Nucleus accumbens (tissue), 56 donors: ENCODE results near the gene ADAP2.
"Not testable (repeated sequence)": the region's sequence is repeated elsewhere in the genome, so short reads cannot be mapped to it uniquely, and the experiment has no call there.

Source experiments
- DNase-seq, 56 donors: peaks; one replicate each; lab custom pipeline; 2025; lab: John Stamatoyannopoulos, UW

Gene ADAP2

GRCh38 chr17:30929081-30929633 lies 7.4 kb downstream of the ADAP2 start:
- DNase-seq = no peak

GRCh38 chr17:30929861-30930260 lies 8.1 kb downstream of the ADAP2 start:
- not testable (repeated sequence) for DNase-seq

DNA sequence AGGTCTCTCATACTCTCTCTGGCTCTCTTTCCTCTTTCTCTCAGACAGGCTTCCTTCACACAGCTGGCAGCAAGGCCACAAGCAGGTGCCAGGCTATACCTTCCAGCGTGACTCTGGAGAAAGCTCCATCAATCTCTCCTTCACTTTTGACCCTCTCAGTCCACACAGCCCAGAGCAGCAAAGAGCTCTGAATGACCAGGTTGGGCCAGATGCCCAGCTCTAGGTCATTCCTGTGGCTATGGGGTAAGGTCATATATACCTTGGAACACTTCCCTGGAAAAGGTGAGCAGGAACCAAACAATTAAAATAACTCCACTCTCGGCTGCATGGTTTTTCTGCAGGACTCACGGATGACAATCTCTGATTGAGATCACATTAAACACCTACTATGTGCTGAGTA lies 8.8 kb downstream of the ADAP2 start:
- DNase-seq = no peak

- not testable (repeated sequence) for DNase-seq
Observed at GRCh38 chr17:30931582-30931981, 9.8 kb downstream of the ADAP2 start.

GRCh38 chr17:30933966-30934365 lies 12.2 kb downstream of the ADAP2 start:
- DNase-seq = no peak

- no peak for DNase-seq
Observed at GRCh38 chr17:30939051-30939689, 17.4 kb downstream of the ADAP2 start.

DNA sequence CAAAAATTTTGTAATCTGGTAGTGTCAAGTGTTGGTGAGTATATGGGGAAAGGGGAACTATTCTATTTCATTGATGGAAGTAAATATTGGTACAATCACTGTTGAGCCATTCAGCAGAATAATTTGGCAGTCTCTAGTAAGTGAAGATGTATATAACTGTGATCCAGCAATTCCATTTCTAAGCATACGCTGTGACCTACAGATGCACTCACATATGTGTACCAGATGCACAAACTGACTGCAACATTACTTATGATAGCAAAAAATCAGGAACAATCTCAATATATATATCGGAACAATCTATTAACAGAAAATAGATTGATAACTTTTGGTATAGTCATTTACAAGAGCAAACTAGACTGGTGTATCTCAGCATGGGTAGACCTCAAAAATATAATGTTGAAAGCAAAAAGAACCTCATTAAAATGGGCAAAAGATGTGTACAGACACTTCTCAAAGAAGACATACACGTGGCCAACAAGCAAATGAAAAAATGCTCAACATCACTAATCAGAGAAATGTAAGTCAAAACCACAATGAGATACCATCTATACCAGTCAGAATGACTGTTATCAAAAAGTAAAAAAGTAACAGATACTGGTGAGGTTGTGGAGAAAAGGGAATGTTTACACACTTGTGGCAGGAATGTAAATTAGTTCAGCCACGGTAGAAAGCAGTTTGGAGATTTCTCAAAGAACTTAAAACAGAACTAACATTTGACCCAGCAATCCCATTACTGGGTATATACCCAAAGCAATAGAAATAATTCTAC lies 20.7 kb downstream of the ADAP2 start:
- no peak for DNase-seq

DNA sequence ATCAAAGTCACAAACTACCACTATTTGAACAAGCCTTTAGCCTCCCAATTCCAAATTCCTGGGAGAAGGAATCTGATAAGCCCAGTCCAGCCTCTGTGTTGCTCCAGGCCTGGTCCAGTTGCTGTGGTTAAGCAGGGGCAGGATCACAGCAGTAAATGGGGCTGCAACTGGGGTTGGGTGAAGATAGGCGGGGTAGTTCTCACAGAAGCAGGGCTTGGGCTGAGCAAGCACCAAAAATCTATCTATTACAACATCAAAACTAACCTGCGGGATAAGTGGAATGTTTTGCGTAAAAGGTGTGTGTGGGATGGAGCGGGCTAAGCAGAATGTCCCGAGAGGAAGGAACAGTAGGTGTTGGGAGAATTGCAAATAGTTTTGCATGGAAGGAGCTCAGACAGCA lies 26.1 kb downstream of the ADAP2 start:
- DNase-seq = no peak

DNA sequence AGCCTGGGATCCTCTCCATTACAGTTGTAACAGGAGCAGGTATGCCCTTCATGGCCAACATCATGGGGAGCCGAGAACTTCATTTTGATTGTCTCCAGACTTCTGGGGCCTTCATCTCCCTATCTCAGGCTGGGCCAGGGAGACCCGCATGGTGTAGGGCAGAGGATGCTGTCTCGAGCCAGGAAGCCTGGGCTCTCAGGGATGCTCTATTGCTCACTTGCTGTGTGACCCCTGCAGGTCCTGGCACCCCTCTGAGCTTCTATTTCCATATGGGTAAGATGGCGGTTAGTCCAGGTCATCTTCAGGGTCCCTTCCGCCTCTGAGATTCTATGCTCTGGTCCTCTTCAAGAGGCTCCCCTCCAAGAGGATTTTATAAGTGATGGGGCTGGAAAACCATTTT lies 28.4 kb downstream of the ADAP2 start:
- no peak for DNase-seq

- DNase-seq = peak in 24 of 56 donors; percentile 1 to 54 (median 16)
Observed at GRCh38 chr17:30950669-30951399, 29.1 kb downstream of the ADAP2 start.

GRCh38 chr17:30952638-30953393 lies 31.1 kb downstream of the ADAP2 start:
- DNase-seq = peak in 2 of 56 donors; percentile 3 to 10

DNA sequence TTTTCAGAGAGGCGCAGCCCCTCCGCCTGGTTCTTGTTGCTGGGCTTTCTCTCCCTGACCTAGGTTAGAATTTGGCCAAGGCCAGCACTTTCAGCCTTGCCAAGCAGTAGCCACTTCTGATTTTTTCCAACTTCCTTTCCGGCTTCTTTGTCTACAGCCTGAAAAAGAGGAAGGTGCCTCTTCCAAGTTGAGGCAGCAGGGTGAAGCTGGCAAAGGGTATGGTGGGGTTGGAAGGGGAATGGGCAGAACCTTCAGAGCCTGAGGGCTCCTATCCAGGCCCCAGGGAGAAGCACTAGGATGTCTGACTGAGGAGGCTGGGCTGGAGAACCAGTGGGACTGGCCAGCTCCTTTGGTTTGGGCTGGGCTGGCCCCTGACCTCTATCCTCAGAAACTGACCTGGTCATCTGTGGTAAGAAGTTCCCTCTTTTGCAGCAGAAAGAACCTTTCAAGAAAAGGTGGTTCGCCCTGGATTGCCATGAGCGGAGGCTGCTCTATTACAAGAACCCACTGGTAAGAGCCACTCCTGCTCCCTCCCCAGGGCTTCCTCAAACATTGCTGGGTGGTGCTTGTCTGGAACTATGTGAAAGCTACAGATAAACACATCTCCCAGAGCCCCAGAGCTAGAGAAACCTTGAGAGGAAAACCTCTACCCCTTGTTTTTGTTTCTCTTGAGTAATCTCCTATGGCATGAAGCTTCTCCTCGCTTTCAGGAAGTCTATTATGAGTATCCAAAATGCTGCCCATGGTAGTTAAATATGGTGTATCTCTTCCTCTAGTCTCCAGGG lies 32.5 kb downstream of the ADAP2 start:
- peak in 6 of 56 donors; percentile 2 to 29 (median 16) for DNase-seq

DNA sequence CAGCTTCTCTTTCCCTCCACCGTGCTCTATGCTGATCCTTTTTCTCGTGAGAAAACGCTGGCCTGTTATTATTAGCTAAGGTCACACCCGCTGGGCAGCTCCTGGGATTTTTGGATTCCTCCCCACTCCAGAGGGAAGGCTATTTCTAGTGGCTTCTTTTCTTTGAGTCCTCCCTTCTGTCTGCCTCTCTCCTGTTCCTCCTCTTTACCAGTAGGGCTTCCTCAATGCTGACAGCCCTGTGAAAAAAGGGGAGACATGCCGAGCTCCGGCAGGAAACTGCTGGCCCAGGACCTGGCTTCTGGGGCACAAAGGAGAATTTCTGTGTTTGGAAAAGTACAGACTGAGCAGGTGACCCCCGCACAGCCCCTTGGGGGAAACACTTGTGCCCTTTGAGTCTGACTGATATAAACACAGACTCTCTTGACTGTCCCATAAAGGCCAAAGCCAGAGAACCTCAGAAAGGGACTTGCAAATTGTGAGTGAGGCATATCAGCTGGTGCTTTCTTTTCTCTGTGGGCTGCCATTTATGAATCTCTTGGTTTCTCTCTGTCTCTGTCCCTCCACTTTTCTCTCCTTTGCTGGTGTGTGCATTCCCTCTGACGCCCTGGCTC lies 35.1 kb downstream of the ADAP2 start:
- no peak for DNase-seq

DNA sequence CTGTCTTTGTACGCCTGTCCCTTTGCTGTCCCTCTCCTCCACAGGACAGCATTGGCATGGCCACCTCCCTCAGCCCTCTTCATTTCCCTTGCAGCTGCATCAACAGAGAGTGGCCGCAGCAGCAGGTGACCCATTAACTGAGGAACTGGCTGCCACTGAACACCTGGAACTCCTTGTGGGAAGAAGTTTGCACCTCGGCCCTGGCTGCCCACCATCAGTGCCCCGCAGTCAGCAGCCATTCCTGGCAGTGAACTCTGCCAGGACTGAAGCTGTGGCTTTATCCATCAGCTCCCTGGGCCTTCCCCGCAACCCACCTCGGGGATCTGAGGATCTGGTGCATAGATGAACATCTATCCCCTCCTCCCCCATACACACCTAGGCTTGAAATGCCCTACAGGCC lies 36.0 kb downstream of the ADAP2 start:
- no peak for DNase-seq

DNA sequence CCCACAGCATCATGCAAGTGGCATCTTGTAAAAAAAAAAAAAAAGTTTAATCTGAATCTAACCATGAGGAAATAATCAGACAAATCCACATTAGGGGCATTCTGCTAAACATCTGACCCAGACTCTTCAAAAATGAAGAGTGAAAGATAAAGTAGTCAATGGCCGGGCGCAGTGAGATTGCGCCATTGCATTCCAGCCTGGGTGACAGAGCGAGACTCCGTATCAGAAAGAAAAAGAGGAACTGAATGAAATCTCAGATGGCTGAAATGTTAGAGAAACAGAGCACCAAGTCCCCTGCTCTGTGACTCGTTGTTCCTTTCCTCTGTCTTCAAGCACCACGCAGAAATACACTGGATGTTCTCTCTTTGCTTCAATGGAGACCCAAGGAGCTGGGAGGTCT lies 36.4 kb downstream of the ADAP2 start:
- no peak for DNase-seq

DNA sequence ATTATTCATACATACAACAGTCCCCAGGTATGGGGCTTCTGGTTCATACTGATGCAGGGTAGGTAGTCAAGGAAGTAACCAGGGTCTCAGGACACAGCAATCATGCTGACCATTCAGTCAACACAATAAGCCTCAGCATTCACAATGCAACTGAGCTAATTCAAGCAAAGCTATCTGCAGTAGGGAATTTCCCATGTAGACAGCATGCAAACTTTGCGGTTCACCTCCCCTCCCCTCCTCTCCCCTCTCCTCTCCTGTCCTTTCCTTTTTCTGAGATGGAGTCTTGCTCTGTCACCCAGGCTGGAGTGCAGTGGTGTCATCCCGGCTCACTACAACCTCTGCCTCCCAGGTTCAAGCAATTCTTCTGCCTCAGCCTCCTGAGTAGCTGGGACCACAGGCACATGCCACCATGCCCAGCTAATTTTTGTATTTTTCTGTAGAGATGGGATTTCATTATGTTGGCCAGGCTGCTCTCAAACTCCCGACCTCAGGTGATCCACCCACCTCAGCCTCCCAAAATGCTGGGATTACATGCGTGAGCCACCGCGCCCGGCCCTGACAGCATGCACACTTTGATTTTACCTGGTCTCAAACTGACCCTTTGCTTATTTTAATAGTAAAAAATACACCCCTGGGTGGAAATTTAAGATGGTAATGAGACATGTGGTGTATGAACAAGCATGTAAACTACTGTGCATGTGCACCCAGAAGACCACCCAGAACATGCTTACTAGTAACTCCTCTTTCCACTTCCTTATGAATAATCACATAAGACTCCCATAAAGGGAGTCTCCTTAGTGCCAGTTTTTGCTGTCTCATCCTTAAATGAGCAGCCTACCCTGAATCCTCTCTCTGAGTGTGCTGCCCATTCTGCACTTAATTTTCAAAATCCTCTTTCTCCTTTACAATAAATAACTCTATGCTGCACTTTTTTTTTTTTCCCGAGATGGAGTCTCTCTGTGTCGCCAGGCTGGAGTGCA lies 39.8 kb downstream of the ADAP2 start:
- no peak for DNase-seq

- DNase-seq = not testable (repeated sequence)
Observed at GRCh38 chr17:30964312-30964711, 42.6 kb downstream of the ADAP2 start.

DNA sequence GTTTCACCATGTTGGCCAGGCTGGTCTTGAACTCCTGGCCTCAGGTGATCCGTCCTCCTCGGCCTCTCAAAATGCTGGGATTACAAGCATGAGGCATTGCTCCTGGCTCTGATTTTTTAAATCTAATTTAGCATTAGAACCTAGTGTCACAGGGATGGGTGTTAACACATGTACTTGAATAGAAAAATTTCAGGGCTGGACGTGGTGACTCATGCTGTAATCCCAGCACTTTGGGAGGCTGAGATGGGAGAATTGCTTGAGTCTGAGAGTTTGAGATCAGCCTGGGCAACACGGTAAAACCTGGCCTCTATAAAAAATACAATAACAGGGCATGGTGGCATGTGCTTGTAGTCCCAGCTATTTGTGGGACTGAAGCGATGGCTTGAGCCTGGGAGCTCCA lies 43.1 kb downstream of the ADAP2 start:
- no peak for DNase-seq
